ENCODE data around the gene HPS1. TPM values are rescaled to one million over a fixed set of nuclear protein-coding genes. Genes with fewer than 3 reads are reported as not detected.

Gene HPS1
- total and polyA plus RNA-seq, 2 of the 8 experiments (the other 6 are each of a cell fraction or from before 2014, with no cell fraction given): 38.7 to 61.7 TPM

DNA sequence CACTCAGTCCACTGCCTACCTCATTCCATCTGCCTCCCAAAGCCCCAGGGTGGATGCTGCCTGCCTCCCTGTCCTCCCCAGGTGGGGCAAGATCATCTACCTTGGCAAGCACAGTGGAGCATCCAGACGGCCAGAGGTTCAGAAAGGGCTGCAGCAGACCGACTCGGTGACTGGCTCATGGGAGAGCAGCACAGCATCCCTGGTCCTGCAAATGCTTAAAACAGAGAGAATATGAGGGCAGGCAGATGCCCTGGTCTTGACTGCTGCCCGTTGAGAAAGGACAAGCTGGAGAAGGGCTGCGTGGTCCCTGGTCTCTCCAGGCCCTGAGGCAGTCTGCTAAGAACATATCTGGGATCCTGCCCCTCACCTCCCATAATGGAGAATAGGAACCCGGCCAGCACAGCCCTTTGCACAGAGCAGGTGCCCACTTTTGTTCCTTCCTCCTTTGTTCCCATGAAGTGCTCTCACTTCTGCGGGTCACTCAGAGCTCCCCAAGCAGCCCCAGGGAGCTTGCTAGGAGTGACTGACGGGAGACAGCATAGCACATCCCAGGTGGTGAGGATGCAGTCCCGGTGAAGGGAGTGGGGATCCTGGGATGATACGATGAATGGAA, 1.4 kb downstream of the HPS1 start (continued):
- no peak for TF ChIP-seq POLR2AphosphoS5 (IDR thresholded peaks at IDR 0.05; ENCODE audit: low read depth, low read length)

Measured in H1 (cell line).